Measurements from ENCODE around the gene RASGRF2. TPM values are rescaled to one million over a fixed set of nuclear protein-coding genes. Genes with fewer than 3 reads are reported as not detected.

The RASGRF2 gene
- total RNA-seq (2014; rRNA removed; shearing (Covaris generic)): 6.7 and 6.9 TPM in 2 replicates

- peak; percentile 63 for DNase-seq
- Histone ChIP-seq H3K4me1 (peaks cover 38% of the 10 kb centered on the region), H3K27me3 (no peaks in the 10 kb centered on the region), H3K4me3 (peak within 1 kb of the TSS; percentile 66), H3K36me3 (no peaks in the 10 kb centered on the region), H3K27ac (peak within 1 kb of the TSS; percentile 26; the same call in 1 of the 2 replicates), H3K9me3 (replicated peaks) (no peaks in the 10 kb centered on the region)
Observed at GRCh38 chr5:80959768-80960442, at the start of gene RASGRF2. RASGRF2 (plus strand) TSS chr5:80960363; CDS start chr5:80960739, 376 bp downstream.

DNA sequence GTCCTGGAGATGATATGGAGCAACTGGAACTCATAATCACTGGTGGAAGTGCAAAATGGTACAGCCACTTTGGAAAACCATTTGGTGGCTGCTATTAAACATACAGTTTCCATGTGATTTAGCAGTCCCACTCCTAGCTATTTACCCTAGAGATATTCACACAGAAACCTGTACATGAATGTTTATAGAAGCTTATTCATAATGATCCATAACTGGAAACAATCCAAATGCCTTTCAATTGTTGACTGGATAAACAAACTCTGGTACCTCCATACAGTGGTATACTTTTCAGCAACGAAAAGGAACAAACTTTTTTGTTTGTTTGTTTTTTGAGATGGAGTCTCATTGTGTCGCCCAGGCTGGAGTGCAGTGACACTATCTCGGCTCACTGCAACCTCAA lies 47.7 kb upstream of the RASGRF2 start:
- Histone ChIP-seq H3K27ac (no peak overlapping the region), H3K9me3 (replicated peaks) (no peaks in the 10 kb centered on the region), H3K4me3 (no peak overlapping the region), H3K27me3 (no peaks in the 10 kb centered on the region), H3K4me1 (no peaks in the 10 kb centered on the region), H3K36me3 (no peaks in the 10 kb centered on the region; the same call in 1 of the 2 replicates)
- no peak for DNase-seq

DNA sequence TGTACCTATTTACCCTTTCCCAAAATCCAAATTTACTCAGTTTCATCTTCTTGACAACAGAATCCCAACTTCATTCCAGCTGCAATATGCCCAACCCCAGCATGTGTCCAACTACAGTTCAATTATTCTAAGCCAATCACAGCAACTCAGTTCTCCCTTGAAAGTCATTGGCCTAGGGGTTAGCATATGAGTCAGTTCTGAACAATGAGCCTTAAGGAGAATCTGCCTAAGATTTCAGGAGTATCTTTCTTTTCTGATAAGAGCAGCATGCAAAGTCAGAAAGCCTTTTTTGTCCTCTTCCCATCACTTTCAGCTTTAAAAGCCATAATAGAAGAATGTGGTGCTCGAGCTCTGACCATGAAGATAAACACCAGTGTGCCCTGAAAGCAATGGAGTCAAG lies 44.4 kb upstream of the RASGRF2 start:
- Histone ChIP-seq H3K27ac (no peak overlapping the region), H3K4me3 (no peak overlapping the region), H3K36me3 (no peaks in the 10 kb centered on the region), H3K9me3 (replicated peaks) (no peaks in the 10 kb centered on the region), H3K27me3 (no peaks in the 10 kb centered on the region), H3K4me1 (no peaks in the 10 kb centered on the region)
- DNase-seq: no peak

- Histone ChIP-seq H3K27ac (no peak overlapping the region), H3K36me3 (no peaks in the 10 kb centered on the region), H3K9me3 (replicated peaks) (no peaks in the 10 kb centered on the region), H3K4me1 (no peaks in the 10 kb centered on the region), H3K4me3 (no peak overlapping the region), H3K27me3 (no peaks in the 10 kb centered on the region)
- DNase-seq: no peak
Observed at GRCh38 chr5:80916676-80917075, 43.5 kb upstream of the RASGRF2 start.

- Histone ChIP-seq H3K27ac (no peak overlapping the region), H3K4me1 (no peaks in the 10 kb centered on the region), H3K36me3 (no peaks in the 10 kb centered on the region), H3K4me3 (no peak overlapping the region), H3K27me3 (no peaks in the 10 kb centered on the region), H3K9me3 (replicated peaks) (no peaks in the 10 kb centered on the region)
- DNase-seq: no peak
Observed at GRCh38 chr5:80917631-80918030, 42.5 kb upstream of the RASGRF2 start.

DNA sequence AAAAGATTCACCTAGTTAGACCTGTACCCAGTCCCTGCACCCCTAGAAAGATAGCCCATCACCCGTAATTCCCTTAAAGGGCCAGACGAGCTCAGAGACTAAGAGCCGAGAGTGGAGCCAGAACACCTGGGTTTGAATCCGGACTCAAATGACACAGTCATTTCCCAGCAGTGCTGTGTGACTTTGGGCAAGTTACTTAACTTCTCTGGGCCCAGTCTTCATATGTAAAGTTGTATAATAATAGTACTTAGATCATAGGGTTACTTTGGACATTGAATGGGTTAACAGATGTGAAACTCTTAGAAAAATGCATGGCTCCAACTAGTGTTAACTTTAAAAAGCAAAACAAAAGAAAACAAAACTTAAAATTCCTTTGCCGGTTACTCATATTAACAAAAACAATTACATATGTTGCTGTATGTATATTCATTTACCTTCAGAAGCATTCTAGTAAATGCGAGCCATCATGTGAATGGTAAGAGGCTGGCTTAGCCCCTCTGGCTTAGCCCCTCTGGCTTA lies 40.4 kb upstream of the RASGRF2 start:
- Histone ChIP-seq H3K4me3 (no peak overlapping the region), H3K36me3 (no peaks in the 10 kb centered on the region), H3K9me3 (replicated peaks) (no peaks in the 10 kb centered on the region), H3K27ac (no peak overlapping the region), H3K27me3 (no peaks in the 10 kb centered on the region), H3K4me1 (no peaks in the 10 kb centered on the region)
- DNase-seq: no peak

GRCh38 chr5:80920333-80920732 lies 39.8 kb upstream of the RASGRF2 start:
- no peak for DNase-seq
- no peak overlapping the region for H3K4me3 ChIP-seq
- no peaks in the 10 kb centered on the region for H3K36me3 ChIP-seq
- no peak overlapping the region for H3K27ac ChIP-seq
- H3K27me3 ChIP-seq: no peaks in the 10 kb centered on the region
- no peaks in the 10 kb centered on the region for H3K9me3 ChIP-seq (replicated peaks)
- no peaks in the 10 kb centered on the region for H3K4me1 ChIP-seq

GRCh38 chr5:80921026-80921425 lies 39.1 kb upstream of the RASGRF2 start:
- H3K4me3 ChIP-seq: no peak overlapping the region
- no peaks in the 10 kb centered on the region for H3K9me3 ChIP-seq (replicated peaks)
- DNase-seq: peak; percentile 16 to 26
- no peaks in the 10 kb centered on the region for H3K4me1 ChIP-seq
- no peaks in the 10 kb centered on the region for H3K27me3 ChIP-seq
- H3K36me3 ChIP-seq: no peaks in the 10 kb centered on the region
- H3K27ac ChIP-seq: no peak overlapping the region

DNA sequence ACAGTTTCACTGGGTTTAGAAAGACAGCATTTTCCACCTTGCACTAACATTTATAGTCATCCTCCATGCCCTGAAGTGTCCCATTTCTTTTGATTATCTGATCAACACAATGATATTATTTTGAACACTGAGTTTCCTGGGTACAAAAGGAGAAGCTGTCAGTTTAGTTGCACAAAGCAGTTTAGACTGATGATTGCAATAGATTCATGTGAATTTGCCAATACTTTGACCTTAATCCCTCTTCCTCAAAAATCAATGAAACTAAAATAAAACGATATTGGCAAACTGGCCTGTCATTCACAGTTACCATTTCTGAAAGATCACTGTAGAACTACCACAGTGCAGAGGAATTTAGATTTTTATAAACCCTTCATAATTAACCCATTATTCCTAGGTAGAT lies 34.2 kb upstream of the RASGRF2 start:
- Histone ChIP-seq H3K9me3 (replicated peaks) (no peaks in the 10 kb centered on the region), H3K4me3 (no peak overlapping the region), H3K36me3 (no peaks in the 10 kb centered on the region), H3K27ac (no peak overlapping the region), H3K27me3 (no peaks in the 10 kb centered on the region), H3K4me1 (no peaks in the 10 kb centered on the region)
- DNase-seq: no peak

DNA sequence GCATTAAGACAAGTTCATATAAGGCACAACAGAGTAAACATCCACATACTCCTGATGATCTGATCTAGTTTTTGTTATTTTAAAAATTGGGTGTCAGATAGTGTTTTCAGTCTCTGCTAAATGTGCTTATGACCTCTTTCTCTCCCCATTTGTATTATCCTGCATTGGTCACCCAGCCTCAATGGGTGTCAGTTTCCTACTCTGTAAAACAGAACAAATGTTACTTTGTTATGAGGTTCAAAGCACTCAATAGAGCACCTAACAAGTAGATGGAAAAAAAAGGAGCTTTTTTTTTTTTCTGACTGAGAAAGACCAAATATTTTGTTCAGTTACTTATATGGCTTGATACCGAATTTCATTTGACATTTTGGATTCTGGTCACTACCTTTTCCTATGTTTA lies 33.6 kb upstream of the RASGRF2 start:
- Histone ChIP-seq H3K27me3 (no peaks in the 10 kb centered on the region), H3K27ac (no peak overlapping the region)
- no peak for DNase-seq

GRCh38 chr5:80926979-80927656 lies 33.0 kb upstream of the RASGRF2 start:
- Histone ChIP-seq H3K9me3 (replicated peaks) (no peaks in the 10 kb centered on the region), H3K4me1 (no peaks in the 10 kb centered on the region), H3K4me3 (no peak overlapping the region), H3K36me3 (no peaks in the 10 kb centered on the region), H3K27me3 (no peaks in the 10 kb centered on the region), H3K27ac (no peak overlapping the region)
- DNase-seq: no peak

More for the DNA sequence above, 33.6 kb upstream of the RASGRF2 start:
- no peaks in the 10 kb centered on the region for H3K36me3 ChIP-seq
- no peaks in the 10 kb centered on the region for H3K9me3 ChIP-seq (replicated peaks)
- H3K4me3 ChIP-seq: no peak overlapping the region
- no peaks in the 10 kb centered on the region for H3K4me1 ChIP-seq

- DNase-seq: no peak
- Histone ChIP-seq H3K9me3 (replicated peaks) (no peaks in the 10 kb centered on the region; the same call in 1 of the 2 replicates), H3K27ac (no peak overlapping the region), H3K4me1 (no peaks in the 10 kb centered on the region), H3K4me3 (no peak overlapping the region), H3K27me3 (no peaks in the 10 kb centered on the region), H3K36me3 (no peaks in the 10 kb centered on the region)
Observed at GRCh38 chr5:80928073-80928472, 32.1 kb upstream of the RASGRF2 start.

- Histone ChIP-seq H3K4me1 (no peaks in the 10 kb centered on the region), H3K9me3 (replicated peaks) (no peaks in the 10 kb centered on the region; the same call in 1 of the 2 replicates), H3K4me3 (no peak overlapping the region), H3K27me3 (no peaks in the 10 kb centered on the region), H3K27ac (no peak overlapping the region), H3K36me3 (no peaks in the 10 kb centered on the region)
- DNase-seq: no peak
Observed at GRCh38 chr5:80930940-80931339, 29.2 kb upstream of the RASGRF2 start.

- Histone ChIP-seq H3K4me3 (no peak overlapping the region), H3K4me1 (no peaks in the 10 kb centered on the region), H3K27ac (no peak overlapping the region), H3K27me3 (no peaks in the 10 kb centered on the region), H3K36me3 (no peaks in the 10 kb centered on the region), H3K9me3 (replicated peaks) (no peaks in the 10 kb centered on the region; the same call in 1 of the 2 replicates)
- DNase-seq: no peak
Observed at GRCh38 chr5:80931411-80931810, 28.8 kb upstream of the RASGRF2 start.

- DNase-seq: no peak
- Histone ChIP-seq H3K27me3 (no peaks in the 10 kb centered on the region), H3K4me3 (no peak overlapping the region), H3K4me1 (peaks cover 8% of the 10 kb centered on the region; the same call in 1 of the 2 replicates), H3K9me3 (replicated peaks) (no peaks in the 10 kb centered on the region; the same call in 1 of the 2 replicates), H3K36me3 (no peaks in the 10 kb centered on the region), H3K27ac (no peak overlapping the region)
Observed at GRCh38 chr5:80933036-80933435, 27.1 kb upstream of the RASGRF2 start.
